Stimulated activated naive CD4-positive, alpha-beta T cell (primary cell): ENCODE results near the gene NSD1.

ENCODE experiments used
- DNase-seq, 6 experiments: peaks; one replicate each; lab custom pipeline; 2025; lab: John Stamatoyannopoulos, UW

NSD1 gene

GRCh38 chr5:177098120-177098469, 35.5 kb upstream of the NSD1 start:
- DNase-seq = no peak

- DNase-seq = no peak
These were observed 35.0 kb upstream of the NSD1 start for GRCh38 chr5:177098470-177099141.

- no peak for DNase-seq
These were observed 34.0 kb upstream of the NSD1 start for GRCh38 chr5:177099422-177100093.

GRCh38 chr5:177100714-177101121, 32.9 kb upstream of the NSD1 start:
- DNase-seq = no peak

GRCh38 chr5:177103523-177104253, 29.9 kb upstream of the NSD1 start:
- no peak for DNase-seq

- no peak for DNase-seq
These were observed 27.7 kb upstream of the NSD1 start for GRCh38 chr5:177105691-177106476.

- no peak for DNase-seq
These were observed 26.4 kb upstream of the NSD1 start for GRCh38 chr5:177107159-177107558.

GRCh38 chr5:177109810-177110209, 23.8 kb upstream of the NSD1 start:
- DNase-seq = no peak

GRCh38 chr5:177111720-177112394, 21.7 kb upstream of the NSD1 start:
- peak; percentile 13 to 51 (median 42) for DNase-seq

GRCh38 chr5:177112589-177113220, 20.9 kb upstream of the NSD1 start:
- no peak for DNase-seq

- DNase-seq = peak; percentile 47 to 84 (median 72)
These were observed 19.8 kb upstream of the NSD1 start for GRCh38 chr5:177113566-177114424.

GRCh38 chr5:177116631-177117373, 16.8 kb upstream of the NSD1 start:
- DNase-seq = peak; percentile 65 to 80 (median 71)

- no peak for DNase-seq
These were observed 16.0 kb upstream of the NSD1 start for GRCh38 chr5:177117441-177118045.

GRCh38 chr5:177122566-177122965, 11.0 kb upstream of the NSD1 start:
- DNase-seq = no peak

- DNase-seq = no peak
These were observed 9.6 kb upstream of the NSD1 start for GRCh38 chr5:177123789-177124485.

GRCh38 chr5:177124486-177124991, 9.0 kb upstream of the NSD1 start:
- DNase-seq = no peak

GRCh38 chr5:177126771-177127170, 6.8 kb upstream of the NSD1 start:
- DNase-seq = no peak

GRCh38 chr5:177128551-177128981, 5.0 kb upstream of the NSD1 start:
- peak in 1 of 6 experiments; percentile 4 for DNase-seq
